NCI-H1105 (cell line): Measurements from ENCODE around the gene NKD2.

Experiments used
- DNase-seq: peaks from one replicate; lab custom pipeline; 2025; lab: John Stamatoyannopoulos, UW

Gene NKD2

DNA sequence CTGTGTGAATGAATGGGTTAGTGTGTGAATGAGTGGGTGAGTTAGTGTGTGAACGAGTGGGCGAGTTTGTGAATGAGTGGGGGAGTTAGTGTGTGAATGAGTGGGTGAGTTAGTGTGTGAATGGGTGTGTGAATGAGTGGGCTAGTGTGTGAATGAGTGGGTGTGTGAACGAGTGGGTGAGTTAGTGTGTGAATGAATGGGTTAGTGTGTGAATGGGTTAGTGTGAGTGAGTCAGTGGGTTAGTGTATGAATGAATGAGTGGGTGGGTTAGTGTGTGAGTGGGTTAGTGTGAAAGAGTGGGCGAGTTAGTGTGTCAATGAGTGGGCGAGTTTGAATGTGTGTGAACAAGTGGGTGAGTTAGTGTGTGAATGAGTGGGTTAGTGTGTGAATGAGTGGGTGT, 35.5 kb downstream of the NKD2 start:
- no peak for DNase-seq

DNA sequence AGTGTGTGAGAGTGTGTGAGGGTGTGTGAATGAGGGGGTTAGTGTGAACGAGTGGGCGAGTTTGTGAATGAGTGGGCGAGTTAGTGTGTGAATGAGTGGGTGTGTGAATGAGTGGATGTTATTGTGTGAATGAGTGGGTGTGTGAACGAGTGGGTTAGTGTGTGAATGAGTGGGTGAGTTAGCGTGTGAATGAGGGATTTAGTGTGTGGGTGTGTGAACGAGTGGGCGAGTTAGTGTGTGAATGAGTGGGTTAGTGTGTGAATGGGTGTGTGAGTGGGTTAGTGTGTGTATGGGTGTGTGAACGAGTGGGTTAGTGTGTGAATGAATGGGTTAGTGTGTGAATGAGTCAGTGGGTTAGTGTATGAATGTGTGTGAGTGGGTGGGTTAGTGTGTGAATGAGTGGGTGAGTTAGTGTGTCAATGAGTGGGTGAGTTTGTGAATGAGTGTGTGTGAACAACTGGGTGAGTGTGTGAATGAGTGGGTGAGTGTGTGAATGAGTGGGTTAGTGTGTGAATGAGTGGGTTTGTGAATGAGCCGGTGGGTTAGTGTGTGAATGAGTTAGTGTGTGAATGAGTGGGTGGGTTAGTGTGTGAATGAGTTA, 37.5 kb downstream of the NKD2 start:
- no peak for DNase-seq

DNA sequence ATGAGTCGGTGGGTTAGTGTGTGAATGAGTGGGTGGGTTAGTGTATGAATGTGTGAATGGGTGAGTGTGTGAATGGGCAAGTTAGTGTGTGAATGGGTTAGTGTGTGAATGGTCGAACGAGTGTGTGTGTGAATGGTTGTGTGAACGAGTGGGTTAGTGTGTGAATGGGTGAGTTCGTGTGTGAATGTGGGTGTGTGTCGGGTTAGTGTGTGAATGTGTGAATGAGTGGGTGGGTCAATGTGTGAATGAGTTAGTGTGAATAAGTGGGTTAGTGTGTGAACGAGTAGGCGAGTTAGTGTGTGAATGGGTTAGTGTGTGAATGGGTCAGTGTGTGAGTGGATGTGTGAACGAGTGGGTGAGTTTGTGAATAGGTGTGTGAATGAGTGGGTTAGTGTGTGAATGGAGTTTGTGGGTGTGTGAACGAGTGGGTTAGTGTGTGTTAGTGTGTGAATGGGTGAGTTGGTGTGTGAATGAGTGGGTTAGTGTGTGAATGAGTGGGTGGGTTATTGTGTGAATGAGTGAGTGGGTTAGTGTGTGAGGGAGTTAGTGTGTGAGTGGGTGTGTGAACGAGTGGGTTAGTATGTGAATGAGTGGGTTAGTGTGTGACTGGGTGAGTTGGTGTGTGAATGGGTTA, 38.8 kb downstream of the NKD2 start:
- no peak for DNase-seq

DNA sequence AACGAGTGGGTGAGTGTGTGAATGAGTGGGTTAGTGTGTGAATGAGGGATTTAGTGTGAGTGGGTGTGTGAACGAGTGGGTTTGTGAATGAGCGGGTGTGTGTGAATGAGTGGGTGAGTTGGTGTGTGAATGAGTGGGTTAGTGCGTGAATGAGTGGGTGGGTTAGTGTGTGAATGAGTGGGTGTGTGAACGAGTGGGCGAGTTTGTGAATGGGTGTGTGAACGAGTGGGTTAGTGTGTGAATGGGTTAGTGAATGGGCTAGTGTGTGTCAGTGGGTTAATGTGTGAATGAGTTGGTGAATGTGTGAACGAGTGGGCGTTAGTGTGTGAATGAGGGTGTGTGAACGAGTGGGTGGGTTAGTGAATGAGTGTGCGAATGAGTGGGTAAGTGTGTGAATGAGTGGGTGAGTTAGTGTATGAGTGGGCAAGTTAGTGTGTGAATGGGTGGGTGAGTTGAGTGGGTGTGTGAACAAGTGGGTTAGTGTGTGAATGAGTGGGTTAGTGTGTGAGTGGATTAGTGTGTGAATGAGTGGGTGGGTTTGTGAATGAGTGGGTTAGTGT, 39.6 kb downstream of the NKD2 start:
- no peak for DNase-seq

DNA sequence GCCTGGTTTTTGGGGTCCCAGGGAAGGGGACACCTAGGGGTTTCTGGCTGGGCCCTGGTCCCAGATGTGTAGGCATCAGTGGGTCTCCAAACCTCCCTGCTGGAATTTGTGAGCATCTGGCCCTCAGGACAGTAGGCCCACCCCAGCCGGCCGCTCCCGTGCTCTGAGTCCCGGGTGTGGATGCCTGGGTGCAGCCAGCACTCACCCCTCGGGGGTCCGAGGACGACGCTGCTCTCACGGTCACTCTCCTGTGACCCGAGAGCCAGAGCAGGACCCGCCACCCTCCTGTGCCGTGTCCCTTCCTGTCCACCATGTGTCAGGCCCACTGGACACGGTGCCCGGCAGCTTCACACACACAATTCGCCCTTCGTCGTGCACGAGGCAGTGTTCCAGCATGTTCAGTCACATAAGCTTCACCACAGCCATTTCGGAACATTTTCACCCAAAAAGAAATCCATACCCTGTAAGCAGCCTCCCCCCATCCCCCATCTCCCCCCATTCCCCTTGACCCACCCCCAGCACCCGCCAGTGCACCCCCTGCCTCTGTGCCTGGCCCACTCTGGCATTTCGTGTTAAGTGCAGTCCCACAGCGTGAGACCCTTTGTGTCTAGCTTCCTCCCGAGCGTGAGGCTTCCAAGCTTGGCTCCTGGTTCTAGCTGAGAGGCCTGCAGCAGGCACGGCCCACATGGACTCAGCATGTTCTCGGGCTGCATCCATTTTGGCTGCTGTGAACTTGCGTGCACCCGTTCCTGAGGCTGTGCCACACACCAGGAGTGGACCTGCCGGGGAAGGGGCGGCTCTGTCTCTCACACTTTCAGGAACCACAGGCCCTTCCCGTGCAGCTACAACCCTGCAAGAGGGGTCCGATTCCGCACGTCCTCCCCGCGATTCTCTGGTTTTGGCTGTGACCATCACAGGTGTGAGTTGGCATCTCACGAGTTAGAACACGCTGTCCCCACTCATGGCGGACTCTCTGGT, 40.5 kb downstream of the NKD2 start:
- no peak for DNase-seq

DNA sequence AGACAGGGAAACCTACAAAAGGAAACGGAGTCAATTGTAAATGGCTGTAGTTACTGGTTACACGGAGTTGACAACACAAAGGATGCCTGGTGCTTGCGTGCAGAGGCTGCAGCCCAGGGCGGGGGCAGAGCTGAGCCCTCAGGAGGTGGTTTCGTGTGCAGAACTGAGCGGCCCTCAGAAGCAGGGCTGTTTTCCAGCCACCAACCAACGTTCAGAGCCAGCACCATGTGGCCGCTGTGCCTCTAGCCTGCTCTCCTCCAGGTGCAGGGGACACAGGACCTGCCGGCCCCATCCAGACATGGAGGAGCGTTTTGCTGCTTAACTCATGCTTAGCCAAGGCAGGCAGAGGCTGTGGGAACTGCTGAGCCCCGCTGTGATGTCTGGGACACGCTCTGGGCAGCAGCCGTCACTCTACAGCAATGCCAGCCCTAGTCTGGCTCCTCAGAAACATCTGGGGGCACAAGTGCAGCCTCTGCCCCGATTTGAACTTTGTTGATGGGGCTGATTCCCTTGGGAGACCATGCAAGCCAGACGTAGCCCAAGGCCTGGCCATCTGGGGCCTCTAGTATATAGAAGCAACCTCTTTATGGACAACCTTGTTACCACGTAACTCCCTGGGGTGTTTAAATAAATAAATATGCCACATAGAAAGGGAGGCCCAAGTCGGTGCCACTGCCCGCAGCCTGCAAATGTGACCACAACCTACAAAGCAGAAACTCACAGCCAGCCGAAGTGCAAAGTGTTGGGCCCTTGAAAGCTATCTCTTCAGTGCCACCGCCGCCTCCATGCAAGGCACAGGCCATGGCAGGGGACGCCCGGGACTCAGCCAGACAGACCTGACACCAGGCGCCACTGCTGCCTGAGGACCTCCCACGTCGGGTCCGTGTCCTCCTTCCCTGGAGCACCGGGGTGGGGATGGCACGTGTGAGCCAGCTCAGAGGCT, 42.1 kb downstream of the NKD2 start:
- no peak for DNase-seq

DNA sequence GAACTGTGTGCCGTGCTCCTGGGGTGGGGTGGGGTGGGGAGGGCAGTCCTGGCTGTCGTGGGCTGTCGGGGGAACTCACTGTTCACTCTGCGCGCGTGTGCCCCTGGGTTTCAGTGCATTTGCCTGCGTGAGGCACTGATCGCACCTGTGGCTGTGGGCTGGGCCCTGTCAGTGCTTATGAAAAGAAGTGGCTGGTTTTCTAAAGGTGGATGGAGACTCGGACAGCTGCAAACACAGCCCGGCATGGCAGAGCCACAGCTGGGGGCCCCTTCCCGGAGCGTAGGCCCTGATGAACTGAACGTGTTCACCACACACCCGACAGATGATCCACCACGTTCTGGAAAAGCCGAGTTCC, 42.7 kb downstream of the NKD2 start:
- DNase-seq, result no peak

DNA sequence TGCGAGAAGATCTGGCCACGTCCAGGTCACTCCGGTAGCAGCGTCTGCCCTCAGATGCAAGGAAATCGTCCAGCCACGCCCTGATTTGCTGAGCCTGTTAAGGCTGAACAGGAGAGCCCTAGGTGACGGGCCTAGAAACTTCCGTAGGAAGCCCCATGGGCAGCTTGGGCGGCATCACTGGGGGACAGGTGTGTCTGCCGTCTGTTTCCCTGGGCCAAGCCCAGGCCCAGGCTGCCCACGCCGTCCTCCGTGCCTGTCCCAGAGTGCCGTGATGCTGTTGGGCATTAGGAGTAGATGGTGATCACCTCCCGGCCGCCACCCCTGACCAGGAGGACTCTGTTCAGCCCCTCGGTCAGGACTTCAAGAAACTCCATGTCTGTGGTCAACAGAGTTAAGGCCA, 43.5 kb downstream of the NKD2 start:
- DNase-seq, result no peak

DNA sequence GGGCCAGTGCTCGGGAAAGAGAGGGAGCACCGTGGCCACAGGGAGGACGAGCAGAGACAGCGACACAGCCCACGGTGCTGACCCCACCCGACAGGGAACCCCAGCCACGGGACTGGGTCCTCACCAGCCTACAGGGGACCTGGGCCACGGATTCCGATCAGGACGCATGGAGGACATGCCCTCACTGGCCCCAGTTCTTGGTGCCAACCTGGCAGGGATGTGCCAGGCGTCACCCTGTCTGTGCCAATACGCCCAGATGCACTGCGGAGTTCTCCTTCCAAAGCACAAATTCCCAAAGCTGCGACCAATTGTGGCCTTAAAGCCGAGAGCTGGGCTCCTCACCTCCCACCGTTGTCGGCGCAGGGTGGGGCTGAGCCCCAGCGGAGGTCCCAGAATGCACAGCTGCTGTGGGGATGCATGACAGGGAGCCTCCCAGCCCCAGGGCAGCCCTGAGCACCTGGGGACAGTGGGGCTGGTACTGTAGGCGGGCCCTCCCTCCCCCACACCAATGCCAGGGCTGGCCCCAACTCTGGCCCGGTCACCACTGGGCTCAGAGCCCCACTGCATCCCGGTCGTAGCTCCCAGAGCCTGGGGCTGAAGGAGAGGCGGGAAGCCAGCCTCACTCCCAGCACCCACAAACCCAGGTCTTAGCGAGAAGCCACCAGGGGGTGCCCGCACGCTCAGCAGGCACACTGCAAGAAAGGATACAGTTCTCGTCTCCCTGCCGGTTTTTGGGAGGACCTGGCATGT, 44.2 kb downstream of the NKD2 start:
- no peak for DNase-seq

DNA sequence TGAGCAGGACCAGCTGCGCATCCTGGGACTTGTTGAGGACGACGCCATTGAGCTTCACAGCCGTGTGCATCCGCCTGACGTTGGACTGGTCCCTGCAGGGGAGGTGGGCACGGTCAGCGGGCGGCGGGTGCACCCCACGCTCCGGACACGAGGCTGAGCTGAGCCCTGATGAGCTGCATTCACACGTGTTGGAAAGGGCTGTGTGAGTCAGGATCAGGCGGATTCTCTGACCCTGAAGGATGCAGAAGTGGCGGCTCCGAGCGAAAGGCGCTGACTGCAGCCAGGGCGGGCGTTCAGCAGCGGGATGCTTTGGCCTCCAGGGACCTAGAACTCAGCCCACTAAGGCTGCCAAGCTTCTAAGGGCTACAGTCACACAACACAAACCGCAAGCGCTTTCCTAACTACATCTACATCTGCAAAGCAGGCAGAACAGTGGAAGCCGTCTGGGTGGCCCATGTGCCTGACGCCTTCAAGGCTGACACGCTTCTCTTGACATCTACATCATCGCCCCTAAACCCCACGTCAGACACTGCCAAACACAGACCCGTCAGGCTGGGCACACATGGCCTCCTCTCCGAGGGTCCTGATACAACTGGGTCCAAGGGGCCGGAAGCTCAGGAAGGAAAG, 44.9 kb downstream of the NKD2 start:
- no peak for DNase-seq

DNA sequence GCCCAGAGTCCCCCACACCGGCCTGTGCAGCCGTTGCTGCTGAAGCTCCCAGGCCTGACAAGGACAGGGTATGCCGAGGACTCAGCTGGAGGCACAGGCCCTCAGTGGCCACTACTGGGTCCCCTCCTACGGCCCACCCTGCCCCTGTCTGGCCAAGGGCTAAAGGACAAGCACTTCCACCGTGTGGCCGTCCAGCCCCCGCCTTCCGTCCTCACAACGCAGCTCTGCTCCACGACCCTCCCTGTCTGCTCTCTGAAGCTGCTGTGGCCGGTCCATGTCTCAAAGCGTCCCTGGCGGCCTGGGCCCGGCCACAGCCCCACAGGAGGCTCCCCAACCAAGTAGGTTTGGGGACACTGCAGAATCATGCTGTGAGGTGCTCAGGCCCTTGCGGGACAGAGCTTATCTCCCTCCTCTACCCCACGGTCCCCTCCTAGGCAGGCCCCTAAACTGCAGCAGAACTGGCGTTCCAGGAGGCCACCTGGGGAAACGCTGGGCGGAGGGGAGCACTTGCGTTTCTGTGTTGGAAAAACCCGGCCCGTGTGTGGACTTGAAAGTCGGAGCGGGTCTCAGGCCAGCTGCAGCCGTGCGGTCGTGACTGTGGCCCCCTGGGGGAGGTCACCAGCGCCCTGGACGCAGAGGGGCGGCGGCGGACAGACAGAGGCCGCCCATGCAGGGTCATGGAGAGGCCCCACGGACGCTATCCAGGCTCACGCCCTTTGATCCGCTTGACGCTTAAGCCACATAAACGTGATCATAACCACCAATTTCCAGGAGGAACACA, 45.6 kb downstream of the NKD2 start:
- no peak for DNase-seq

DNA sequence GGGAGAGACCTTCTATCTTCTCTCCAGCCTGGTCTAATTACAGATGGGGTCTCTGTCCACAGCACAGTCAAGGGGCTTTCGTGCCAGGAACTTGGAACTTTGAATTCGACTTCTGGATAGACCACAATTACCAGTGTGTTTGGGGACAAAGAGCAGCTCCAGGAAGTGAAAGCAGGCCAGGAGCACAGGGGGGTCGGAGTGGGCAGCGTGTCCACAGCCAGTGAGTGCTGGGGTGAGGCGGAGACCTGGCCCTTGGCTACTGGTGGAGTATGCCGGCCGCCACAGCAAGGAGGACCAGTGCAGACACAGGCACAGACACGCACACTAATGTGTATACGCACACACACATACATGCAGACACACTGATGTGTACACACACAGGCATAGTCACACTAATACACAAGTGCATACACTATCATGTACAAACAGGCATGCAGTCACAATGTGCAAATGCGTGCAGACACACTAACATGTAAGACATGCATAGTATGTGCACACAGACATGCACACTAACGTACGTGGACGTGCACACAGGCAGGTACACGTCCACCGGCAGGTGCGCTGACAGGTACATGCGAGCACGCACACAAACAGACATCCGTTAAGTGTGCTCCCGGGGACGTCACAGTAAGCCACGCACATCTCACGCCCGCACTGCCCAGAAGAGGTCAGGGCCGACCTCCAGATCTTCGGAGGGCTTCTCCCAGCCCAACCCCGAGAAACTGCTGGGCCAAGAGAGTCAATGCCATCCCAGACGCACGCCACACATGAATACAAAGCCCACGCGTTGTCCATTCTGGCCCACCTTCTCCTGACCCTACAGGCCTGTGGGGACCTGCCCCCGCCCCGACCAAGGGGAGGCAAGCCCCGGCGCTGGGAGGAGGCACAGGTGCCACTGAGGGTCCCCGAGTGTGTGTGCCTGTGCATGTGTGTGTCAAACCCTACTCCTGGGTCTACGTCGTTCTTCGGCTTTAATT, 46.5 kb downstream of the NKD2 start:
- no peak for DNase-seq

DNA sequence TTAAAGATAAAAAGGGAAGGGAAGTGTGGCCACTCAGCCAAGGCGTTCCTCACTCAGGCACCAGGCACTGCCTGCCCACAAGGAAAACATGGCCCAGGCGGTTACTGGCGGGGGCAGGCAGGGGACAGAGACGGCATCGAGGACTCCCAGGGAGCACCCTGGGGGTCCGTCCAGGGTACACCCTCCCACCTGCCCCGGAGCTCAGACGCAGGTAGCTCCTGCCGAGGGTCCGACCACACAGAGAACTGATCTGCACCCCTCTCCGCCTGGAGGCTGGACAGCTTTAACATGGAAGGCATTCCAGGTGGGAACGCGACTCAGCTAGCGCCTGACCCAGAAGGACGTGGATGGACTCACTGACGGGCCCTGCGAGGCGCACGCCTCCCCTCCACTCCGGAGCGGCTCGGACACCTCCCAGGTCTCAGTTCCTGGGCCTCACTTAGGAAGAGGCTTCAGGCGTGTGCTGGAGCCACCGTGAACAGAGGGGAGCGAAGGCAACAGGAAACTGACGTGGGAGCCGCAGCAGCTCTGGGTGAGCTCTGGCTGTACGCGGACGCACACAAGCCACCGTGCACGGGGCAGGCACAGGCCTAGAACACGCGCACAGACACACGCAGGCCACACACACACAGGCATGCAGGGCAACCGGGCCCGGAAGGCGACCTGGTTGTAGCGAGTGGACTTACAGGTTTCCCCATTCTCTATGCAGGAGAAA, 47.5 kb downstream of the NKD2 start:
- no peak for DNase-seq

DNA sequence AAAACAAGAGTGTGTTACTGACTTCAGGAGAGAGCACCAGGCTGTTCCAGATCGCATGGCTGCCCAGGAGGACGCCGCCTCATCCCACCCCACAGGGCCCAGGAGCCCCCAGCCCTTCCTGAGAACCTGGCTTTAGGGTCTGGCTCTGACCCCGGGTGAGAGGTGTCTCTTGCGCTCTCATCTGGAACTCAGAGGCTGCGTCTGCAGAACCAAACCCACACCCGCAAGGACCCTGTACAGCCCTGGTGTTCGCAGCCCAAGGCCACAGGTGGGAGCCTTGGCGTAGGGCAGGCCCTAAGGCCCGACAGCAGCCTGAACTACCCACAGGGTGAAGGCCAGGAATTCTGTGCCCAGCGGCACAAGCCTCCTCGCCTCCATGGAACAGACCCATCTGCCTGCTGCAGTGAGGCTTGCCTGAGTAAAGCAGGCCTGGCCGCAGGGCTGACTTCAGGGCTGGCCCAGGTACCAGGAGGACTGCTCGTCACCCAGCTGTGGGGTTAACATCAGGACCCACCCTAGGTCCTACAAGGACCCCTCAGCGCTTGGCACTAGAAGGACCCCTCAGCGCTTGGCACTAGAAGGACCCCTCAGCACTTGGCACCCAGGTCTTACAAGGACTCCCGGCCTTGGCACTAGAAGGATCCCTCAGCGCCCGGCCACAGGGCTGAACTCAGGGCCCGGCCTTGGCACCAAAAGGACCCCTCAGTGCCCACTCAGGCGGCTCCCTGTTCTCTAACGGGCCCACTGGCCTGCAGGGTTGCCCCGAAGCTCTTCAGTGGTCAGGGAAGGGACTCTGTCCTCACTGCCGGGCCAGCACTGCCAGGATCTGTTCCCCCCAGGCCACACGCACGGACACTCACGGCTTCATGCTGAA, 48.2 kb downstream of the NKD2 start:
- DNase-seq, result no peak

DNA sequence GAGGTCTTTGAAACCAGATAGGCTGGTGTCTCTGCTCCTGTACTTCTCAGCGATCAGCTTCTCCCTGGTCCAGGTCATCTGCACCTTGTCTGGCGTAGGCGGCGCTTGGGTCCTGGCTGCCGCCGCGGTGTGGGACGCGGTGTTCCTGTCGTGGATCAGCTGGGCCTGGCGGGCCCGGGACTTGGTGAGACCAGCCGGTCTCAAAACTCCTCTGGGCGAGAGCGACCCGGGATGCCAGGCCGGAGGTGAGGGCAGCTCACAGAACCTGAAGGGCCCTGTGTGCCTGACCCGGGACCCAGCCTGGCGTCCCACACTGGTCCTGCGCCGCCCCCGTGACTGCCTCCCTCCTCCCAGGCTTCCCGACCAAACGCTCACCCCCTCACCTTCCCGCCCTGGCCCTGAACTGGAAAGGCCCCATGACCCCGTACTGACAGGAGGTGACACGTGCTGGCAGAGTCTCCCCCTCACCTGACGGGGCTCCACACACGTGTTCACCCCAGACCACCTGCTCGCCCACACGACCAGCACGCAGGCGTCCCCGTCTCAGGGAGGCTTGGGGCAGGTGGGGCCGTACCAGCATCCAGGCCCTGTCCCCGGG, 49.0 kb downstream of the NKD2 start:
- no peak for DNase-seq
